ENCODE results near the gene GHR.

Gene GHR

DNA sequence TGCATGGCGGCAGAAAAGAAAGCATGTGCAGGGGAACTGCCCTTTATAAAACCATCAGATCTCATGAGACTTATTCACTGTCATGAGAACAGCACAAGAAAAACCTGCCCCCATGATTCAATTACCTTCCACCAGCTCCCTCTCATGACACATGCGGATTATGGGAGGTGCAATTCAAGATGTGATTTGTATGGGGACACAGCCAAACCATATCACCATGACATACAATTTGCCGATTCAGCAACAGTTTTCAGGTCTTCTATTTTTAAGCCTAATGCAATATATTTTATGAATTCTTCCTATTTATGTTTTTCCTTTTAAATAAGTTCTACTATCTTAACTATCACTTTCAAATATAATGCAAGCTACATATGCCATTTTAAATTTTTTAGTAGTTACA is 242.6 kb downstream of the GHR start:
- TF ChIP-seq CTCF (IDR thresholded peaks at IDR 0.05; ENCODE audit: low read depth, low read length): no peak
- no peak overlapping the region for H3K4me3 ChIP-seq (replicated peaks in 1 of 2; ENCODE audit: low read depth in 2 of 2, low read length in 2 of 2)
- DNase-seq (ENCODE audit: low read depth in 2 of 2): no peak

- H3K4me3 ChIP-seq (replicated peaks in 1 of 2; ENCODE audit: low read depth in 2 of 2, low read length in 2 of 2): no peak overlapping the region
- no peak for DNase-seq (ENCODE audit: low read depth in 2 of 2)
- no peak for TF ChIP-seq CTCF (IDR thresholded peaks at IDR 0.05; ENCODE audit: low read depth, low read length)
Observed at GRCh38 chr5:42666869-42667268, 243.6 kb downstream of the GHR start.

DNA sequence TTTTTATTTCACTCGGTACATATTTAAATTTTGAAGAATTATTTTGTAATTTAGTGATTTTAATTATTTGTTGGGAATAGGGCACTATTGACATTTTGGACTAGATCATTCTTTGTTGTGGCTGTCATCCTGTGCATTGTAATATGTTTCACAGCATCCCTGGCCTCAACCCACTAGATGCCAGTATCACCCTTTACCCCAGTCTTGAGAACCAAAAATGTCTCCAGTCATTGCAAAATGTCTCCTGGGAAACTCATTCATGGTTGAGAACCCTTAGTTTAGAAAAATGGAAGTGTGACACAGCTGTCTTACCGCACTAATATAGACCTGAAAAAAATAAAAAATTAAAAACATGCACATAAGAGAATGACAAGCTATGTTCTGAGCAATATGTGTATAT is 245.0 kb downstream of the GHR start:
- H3K4me3 ChIP-seq (replicated peaks in 1 of 2; ENCODE audit: low read depth in 2 of 2, low read length in 2 of 2): no peak overlapping the region
- TF ChIP-seq CTCF (IDR thresholded peaks at IDR 0.05; ENCODE audit: low read depth, low read length): no peak
- DNase-seq (ENCODE audit: low read depth in 2 of 2): no peak

DNA sequence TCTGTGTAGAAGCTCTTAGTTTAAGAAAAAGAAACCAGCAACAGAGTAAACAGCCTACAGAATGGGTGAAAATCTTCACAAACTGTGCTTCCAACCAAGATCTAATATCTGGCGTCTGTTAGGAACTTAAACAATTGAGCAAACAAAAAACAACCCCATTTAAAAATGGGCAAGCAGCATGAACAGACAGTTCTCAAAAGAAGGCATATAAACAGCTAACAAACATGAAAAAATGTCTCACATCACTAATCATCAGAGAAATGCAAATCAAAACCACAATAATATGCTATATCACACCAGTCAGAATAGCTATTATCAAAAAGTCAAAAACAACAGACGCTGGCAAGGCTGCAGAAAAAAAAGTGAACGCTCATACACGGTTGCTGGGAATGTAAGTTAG is 249.7 kb downstream of the GHR start:
- TF ChIP-seq CTCF (IDR thresholded peaks at IDR 0.05; ENCODE audit: low read depth, low read length): no peak
- no peak for DNase-seq (ENCODE audit: low read depth in 2 of 2)
- no peak overlapping the region for H3K4me3 ChIP-seq (replicated peaks in 1 of 2; ENCODE audit: low read depth in 2 of 2, low read length in 2 of 2)

DNA sequence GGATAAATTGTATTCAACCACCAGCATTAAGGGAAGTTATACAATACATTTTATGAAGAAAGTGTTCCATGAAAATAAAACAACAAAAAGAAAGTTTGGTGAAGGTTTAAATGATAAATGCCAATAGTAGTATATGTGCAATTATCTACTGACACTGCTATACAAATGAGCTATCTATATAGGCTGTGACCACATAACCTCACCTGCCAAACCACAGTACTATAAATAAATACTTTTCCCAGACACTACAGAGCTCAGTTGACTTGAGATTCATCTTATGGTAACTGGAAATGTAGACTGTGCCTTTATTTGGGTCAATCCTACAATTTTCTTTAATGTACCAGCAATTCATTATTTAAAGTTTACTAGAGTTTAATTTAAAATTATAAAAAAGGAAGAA is 252.4 kb downstream of the GHR start:
- DNase-seq (ENCODE audit: low read depth in 2 of 2): no peak
- TF ChIP-seq CTCF (IDR thresholded peaks at IDR 0.05; ENCODE audit: low read depth, low read length): no peak
- H3K4me3 ChIP-seq (replicated peaks in 1 of 2; ENCODE audit: low read depth in 2 of 2, low read length in 2 of 2): no peak overlapping the region

- no peak for TF ChIP-seq CTCF (IDR thresholded peaks at IDR 0.05; ENCODE audit: low read depth, low read length)
- H3K4me3 ChIP-seq (replicated peaks in 1 of 2; ENCODE audit: low read depth in 2 of 2, low read length in 2 of 2): no peak overlapping the region
- no peak for DNase-seq (ENCODE audit: low read depth in 2 of 2)
Observed at GRCh38 chr5:42676362-42676761, 253.1 kb downstream of the GHR start.

- no peak overlapping the region for H3K4me3 ChIP-seq (replicated peaks in 1 of 2; ENCODE audit: low read depth in 2 of 2, low read length in 2 of 2)
- DNase-seq (ENCODE audit: low read depth in 2 of 2): no peak
- no peak for TF ChIP-seq CTCF (IDR thresholded peaks at IDR 0.05; ENCODE audit: low read depth, low read length)
Observed at GRCh38 chr5:42677156-42677842, 254.1 kb downstream of the GHR start.

Data from cardiac fibroblast (primary cell).